Sigmoid colon (tissue), 7 donors: ENCODE results near the gene BTG3. TPM values are rescaled to one million over a fixed set of nuclear protein-coding genes. Genes with fewer than 3 reads are reported as not detected.
A peak's percentile ranks its signal among the peaks of the same experiment; 100 is the strongest.

Experiments
- DNase-seq: peaks from one replicate; pipeline ENCODE4 v3.0.0-alpha.2; 2019
- H3K27ac ChIP-seq, 4 donors: fragments of 200-600 bp; sonication (generic); one replicate each; pipeline ENCODE4 v1.5.1; 2016 to 2019; ENCODE audit warnings: mild to moderate bottlenecking in 1 of 4
- H3K27me3 ChIP-seq, 3 donors: fragments of 200-600 bp; sonication (generic); one replicate each; pipeline ENCODE4 v1.5.1; 2019; ENCODE audit warnings: mild to moderate bottlenecking in 1 of 3
- H3K36me3 ChIP-seq, 4 donors: fragments of 200-600 bp; sonication (generic); one replicate each; pipeline ENCODE4 v1.5.1; 2016 to 2019
- H3K4me1 ChIP-seq, 4 donors: fragments of 200-600 bp; sonication (generic); one replicate each; pipeline ENCODE4 v1.5.1; 2017 to 2019
- H3K4me3 ChIP-seq, 4 donors: fragments of 200-600 bp; sonication (generic); one replicate each; pipeline ENCODE4 v1.5.1; 2017 to 2019; ENCODE audit warnings: mild to moderate bottlenecking in 2 of 4, moderate library complexity in 1 of 4
- H3K9me3 ChIP-seq, 4 donors: fragments of 200-600 bp in 3 of 4; sonication (generic) in 3 of 4; one replicate each; pipeline versions ENCODE4 v1.5.1 to v1.6.1; 2013 to 2019
- EP300 ChIP-seq, 4 donors: sonication (generic); formaldehyde crosslinking; IDR thresholded peaks; one replicate each; pipeline ENCODE4 v1.6.1; 2017; ENCODE audit warnings: antibody characterized with exemption in 4 of 4
- POLR2A ChIP-seq, 2 donors: fragments of 450-650 bp; IDR thresholded peaks; one replicate each; pipeline ENCODE4 v1.6.1; 2016; ENCODE audit warnings: antibody characterized with exemption in 2 of 2, mild to moderate bottlenecking in 2 of 2, moderate library complexity in 2 of 2
- POLR2AphosphoS5 ChIP-seq, 4 donors: sonication (generic); formaldehyde crosslinking; IDR thresholded peaks; one replicate each; pipeline ENCODE4 v1.6.1; 2017; ENCODE audit warnings: antibody characterized with exemption in 4 of 4
- WGBS, 2 donors: extraction: QIAGEN DNeasy Blood & Tissue Kit; methylation state at CpG; one replicate each; pipeline ENCODE4 v1.1.7; 2013; 5-methylcytosine and 5-hydroxymethylcytosine counted together
- intact Hi-C: fragments of 100-400 bp; cut with DNase I; formaldehyde crosslinking; loops from one replicate; pipeline ENCODE4 v1.15.1; 2023
- polyA plus RNA-seq, 3 donors: library from polyadenylated mRNA; stranded (reverse); fragments of 200-250 nt; gene quantifications; one replicate each; pipeline ENCODE4 v1.2.3, GENCODE V29; 2013
- total RNA-seq, 4 donors: library from RNA; depleted of rRNA; stranded (reverse); fragments of >200 nt; gene quantifications; one replicate each; pipeline ENCODE4 v1.1.0, GENCODE V29; 2016
- TF ChIP-seq, protein P1 (sequence below), 4 experiments: fragments of 450-650 bp in 3 of 4; fragments of 200-600 bp in 1 of 4; IDR thresholded peaks; one replicate each; pipeline ENCODE4 v1.5.1; 2016 to 2019; ENCODE audit warnings: antibody characterized with exemption in 4 of 4, mild to moderate bottlenecking in 3 of 4, moderate library complexity in 2 of 4
- donor health status: healthy with polysubstance abuse.
- donor health status: Bipolar disorder and iron deficiency.
- donor health status: healthy.

Gene BTG3
- total and polyA plus RNA-seq, 7 donors: 19.0 to 115 (median 36.1) TPM

DNA sequence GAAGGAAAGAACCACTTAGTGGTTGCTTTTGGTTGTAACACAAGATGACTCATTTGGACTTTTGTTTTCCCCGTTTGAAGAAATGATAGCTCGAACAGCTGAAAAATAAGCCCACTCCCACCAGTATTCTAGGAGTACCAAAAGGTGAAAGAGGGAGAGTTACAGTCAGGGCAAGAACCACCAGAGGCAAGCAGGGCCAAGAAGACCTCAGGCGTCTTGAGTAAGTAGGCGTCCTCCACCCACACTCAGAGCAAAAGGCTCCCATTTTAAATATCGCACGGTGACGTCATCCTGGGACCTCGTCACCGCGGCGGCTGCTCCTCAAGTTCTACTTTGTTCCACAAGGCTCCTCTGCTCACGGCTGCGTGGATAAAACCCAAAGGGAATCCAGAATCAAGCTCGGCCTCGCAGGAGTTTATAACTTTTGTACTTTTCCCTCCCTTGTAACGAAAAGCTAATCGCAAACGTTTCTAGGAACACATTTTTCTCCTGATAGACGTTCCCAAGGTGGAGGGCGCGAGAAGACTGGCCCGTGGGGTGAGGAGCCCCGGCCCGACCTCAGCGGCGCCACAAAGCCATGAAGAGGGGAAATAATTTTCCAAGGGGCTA, 1.2 kb downstream of the BTG3 start:
- peak; percentile 94 for DNase-seq
- Histone ChIP-seq H3K4me1 (peaks cover 0 to 42% (median 36%) of the 10 kb centered on the region in 4 donors), H3K36me3 (no peaks in the 10 kb centered on the region), H3K4me3 (peak overlapping the region; percentile 85 to 90 (median 88)), H3K9me3 (no peaks in the 10 kb centered on the region), H3K27ac (peak overlapping the region; percentile 94 to 96 (median 96)), H3K27me3 (no peaks in the 10 kb centered on the region)
- peak; percentile 75 to 91 (median 87) for TF ChIP-seq POLR2AphosphoS5 (IDR thresholded peaks at IDR 0.05)
- no peak for TF ChIP-seq EP300 (IDR thresholded peaks at IDR 0.05)
- TF ChIP-seq, protein P1, sequence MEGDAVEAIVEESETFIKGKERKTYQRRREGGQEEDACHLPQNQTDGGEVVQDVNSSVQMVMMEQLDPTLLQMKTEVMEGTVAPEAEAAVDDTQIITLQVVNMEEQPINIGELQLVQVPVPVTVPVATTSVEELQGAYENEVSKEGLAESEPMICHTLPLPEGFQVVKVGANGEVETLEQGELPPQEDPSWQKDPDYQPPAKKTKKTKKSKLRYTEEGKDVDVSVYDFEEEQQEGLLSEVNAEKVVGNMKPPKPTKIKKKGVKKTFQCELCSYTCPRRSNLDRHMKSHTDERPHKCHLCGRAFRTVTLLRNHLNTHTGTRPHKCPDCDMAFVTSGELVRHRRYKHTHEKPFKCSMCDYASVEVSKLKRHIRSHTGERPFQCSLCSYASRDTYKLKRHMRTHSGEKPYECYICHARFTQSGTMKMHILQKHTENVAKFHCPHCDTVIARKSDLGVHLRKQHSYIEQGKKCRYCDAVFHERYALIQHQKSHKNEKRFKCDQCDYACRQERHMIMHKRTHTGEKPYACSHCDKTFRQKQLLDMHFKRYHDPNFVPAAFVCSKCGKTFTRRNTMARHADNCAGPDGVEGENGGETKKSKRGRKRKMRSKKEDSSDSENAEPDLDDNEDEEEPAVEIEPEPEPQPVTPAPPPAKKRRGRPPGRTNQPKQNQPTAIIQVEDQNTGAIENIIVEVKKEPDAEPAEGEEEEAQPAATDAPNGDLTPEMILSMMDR (IDR thresholded peaks at IDR 0.05): peak in 1 of 4 experiments; percentile 18
- TF ChIP-seq POLR2A (IDR thresholded peaks at IDR 0.05): no peak
- WGBS, 2 donors: 0% methylated on average over 26 of the region's 26 CpGs
- intact Hi-C loops: loop anchor here (5.0 to 10.0 kb wide), 2 partner anchors 206 to 1877 kb away; partner anchors contain the start of gene C21orf91

DNA sequence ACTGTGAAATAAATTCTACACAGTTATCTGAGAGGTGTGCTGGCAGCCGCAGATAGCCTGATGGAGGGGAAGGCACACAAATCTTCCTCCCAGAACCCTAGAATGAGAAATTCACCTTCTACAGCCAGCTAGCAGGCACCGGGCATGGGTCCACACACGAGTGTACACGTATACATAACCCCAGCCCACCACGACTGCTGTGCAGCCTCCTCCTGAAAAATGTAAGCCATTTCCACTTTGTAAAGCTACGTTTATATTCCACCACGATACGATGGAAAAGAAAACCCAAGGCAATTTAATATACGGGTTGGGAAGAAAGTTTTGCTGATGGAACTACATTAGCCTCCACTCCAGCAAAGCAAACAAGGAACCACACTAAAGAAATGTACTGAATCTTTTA, 1.8 kb downstream of the BTG3 start:
- H3K27ac ChIP-seq: peak overlapping the region; percentile 94 to 96 (median 96)
- DNase-seq: peak; percentile 65
- 7 to 51% methylated on average over 9 of the region's 9 CpGs for WGBS, 2 donors
- TF ChIP-seq EP300 (IDR thresholded peaks at IDR 0.05): no peak
- no peak for TF ChIP-seq POLR2A (IDR thresholded peaks at IDR 0.05)
- TF ChIP-seq POLR2AphosphoS5 (IDR thresholded peaks at IDR 0.05): no peak
- TF ChIP-seq, protein P1 (IDR thresholded peaks at IDR 0.05): no peak
- H3K36me3 ChIP-seq: no peaks in the 10 kb centered on the region
- peak overlapping the region; percentile 85 to 90 (median 88) for H3K4me3 ChIP-seq
- no peaks in the 10 kb centered on the region for H3K9me3 ChIP-seq
- intact Hi-C loops: loop anchor here (5.0 to 10.0 kb wide), 2 partner anchors 206 to 1876 kb away; partner anchors contain the start of gene C21orf91
- H3K27me3 ChIP-seq: no peaks in the 10 kb centered on the region
- peaks cover 0 to 42% (median 39%) of the 10 kb centered on the region in 4 donors for H3K4me1 ChIP-seq

DNA sequence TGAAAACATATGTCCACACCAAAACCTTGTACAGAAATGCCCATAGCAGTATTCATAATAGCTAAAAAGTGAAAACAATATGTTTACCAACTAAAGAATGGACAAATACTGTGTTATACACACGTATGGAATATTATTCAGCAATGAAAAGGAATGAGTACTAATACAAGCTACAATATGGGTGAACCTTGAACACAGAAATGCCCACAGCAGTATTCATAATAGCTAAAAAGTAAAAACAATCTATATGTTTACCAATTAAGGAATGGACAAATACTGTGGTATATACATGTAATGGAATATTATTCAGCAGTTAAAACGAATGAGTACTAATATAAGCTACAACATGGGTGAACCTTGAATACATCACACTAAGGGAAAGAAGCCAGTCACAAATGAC, 3.0 kb downstream of the BTG3 start:
- intact Hi-C loops: loop anchor here (5.0 to 10.0 kb wide), 2 partner anchors 208 to 1875 kb away; partner anchors contain the start of gene C21orf91

DNA sequence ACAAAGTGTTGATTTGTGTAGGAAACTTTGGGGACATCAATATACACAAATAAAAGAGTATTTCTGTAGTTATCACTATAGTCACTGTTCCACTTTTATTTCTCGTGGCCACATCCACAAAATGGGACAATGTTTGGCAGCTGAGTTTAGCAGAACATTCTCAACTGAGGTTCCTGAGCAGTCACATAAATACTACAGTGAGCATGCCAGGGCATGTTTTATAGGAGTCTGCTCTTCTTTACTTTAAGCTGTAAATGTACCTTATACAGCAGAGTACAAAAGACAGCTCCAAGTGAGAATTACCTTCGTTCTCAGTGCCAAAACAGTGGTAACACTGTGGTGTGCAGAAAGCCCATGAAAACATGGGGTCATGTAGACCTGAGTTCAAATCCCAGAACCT, 5.0 kb downstream of the BTG3 start:
- WGBS, 2 donors: 36 to 66% methylated on average over 2 of the region's 2 CpGs
- TF ChIP-seq, protein P1 (IDR thresholded peaks at IDR 0.05): no peak
- TF ChIP-seq POLR2A (IDR thresholded peaks at IDR 0.05): no peak
- peak in 3 of 4 donors; percentile 61 to 90 (median 73) for TF ChIP-seq EP300 (IDR thresholded peaks at IDR 0.05)
- peak; percentile 79 to 96 (median 84) for TF ChIP-seq POLR2AphosphoS5 (IDR thresholded peaks at IDR 0.05)

More for the DNA sequence above, 3.0 kb downstream of the BTG3 start:
- TF ChIP-seq POLR2A (IDR thresholded peaks at IDR 0.05): no peak
- no peak for TF ChIP-seq EP300 (IDR thresholded peaks at IDR 0.05)
- no peak for TF ChIP-seq POLR2AphosphoS5 (IDR thresholded peaks at IDR 0.05)
- TF ChIP-seq, protein P1 (IDR thresholded peaks at IDR 0.05): no peak
- DNase-seq: no peak
- no peaks in the 10 kb centered on the region for H3K27me3 ChIP-seq
- H3K4me1 ChIP-seq: peaks cover 0 to 42% (median 39%) of the 10 kb centered on the region in 4 donors
- no peak overlapping the region for H3K4me3 ChIP-seq
- H3K36me3 ChIP-seq: peaks cover 0 to under 1% (median under 1%) of the 10 kb centered on the region in 4 donors
- H3K27ac ChIP-seq: peak overlapping the region in 2 of 4 donors; percentile 94 to 96
- 60 to 85% methylated on average over 2 of the region's 2 CpGs for WGBS, 2 donors
- no peaks in the 10 kb centered on the region for H3K9me3 ChIP-seq

More for the DNA sequence above, 5.0 kb downstream of the BTG3 start:
- no peaks in the 10 kb centered on the region for H3K27me3 ChIP-seq
- H3K27ac ChIP-seq: peak overlapping the region in 3 of 4 donors; percentile 10 to 51 (median 51)
- peaks cover 0 to 37% (median 30%) of the 10 kb centered on the region in 4 donors for H3K4me1 ChIP-seq
- no peak for DNase-seq
- no peak overlapping the region for H3K4me3 ChIP-seq
- intact Hi-C loops: no loop called here
- no peaks in the 10 kb centered on the region for H3K9me3 ChIP-seq
- peaks cover 0 to 21% (median 13%) of the 10 kb centered on the region in 4 donors for H3K36me3 ChIP-seq
